ENCODE data around the gene PAQR4. TPM values are rescaled to one million over a fixed set of nuclear protein-coding genes. Genes with fewer than 3 reads are reported as not detected.

Gene PAQR4
- polyA plus RNA-seq, 1 of the 3 experiments (the other 2 are of a cell fraction), result 8.8 TPM

- TF ChIP-seq RCOR1 (IDR thresholded peaks at IDR 0.05; ENCODE audit: low read length) (no peak), FOXM1 (IDR thresholded peaks at IDR 0.05; ENCODE audit: low read depth) (no peak), SMC3 (IDR thresholded peaks at IDR 0.05; ENCODE audit: low read depth, low read length) (no peak), FOXJ3 (CRISPR knock-in tag; IDR thresholded peaks at IDR 0.05) (no peak)
- CTCF ChIA-PET, result interaction anchor here (8.5 kb wide), 1 partner anchor 15 kb away, joined by 111 read pairs; no protein-coding TSS in a partner anchor
- Histone ChIP-seq H3F3A (replicated peaks; ENCODE audit: insufficient read depth) (peaks cover 5% of the 10 kb centered on the region), H3K9me3 (no peaks in the 10 kb centered on the region), H3K79me2 (ENCODE audit: insufficient read depth) (peaks cover 5% of the 10 kb centered on the region; the same call in 1 of the 2 replicates), H3K4me1 (ENCODE audit: control insufficient read depth in 1 of 2, insufficient read depth in 2 of 2, low read depth in 1 of 2, low read length in 1 of 2) (peaks cover 0 to 12% of the 10 kb centered on the region in 2 experiments; a peak in 1 of 4 replicates), H3K4me2 (no peak overlapping the region), H3K9me2 (no peaks in the 10 kb centered on the region), H3K4me3 (ENCODE audit: low read depth in 2 of 2, low read length in 1 of 2) (no peak overlapping the region), H3K27ac (ENCODE audit: low read depth in 2 of 2, low read length in 1 of 2) (no peak overlapping the region), H3K27me3 (ENCODE audit: insufficient read depth) (no peaks in the 10 kb centered on the region), H3K9ac (no peak overlapping the region), H3K36me3 (replicated peaks in 1 of 2; ENCODE audit: control insufficient read depth in 1 of 2, insufficient read depth in 2 of 2, low read length in 1 of 2) (peaks cover 0 to under 1% of the 10 kb centered on the region in 2 experiments), H4K20me1 (ENCODE audit: insufficient read depth) (peaks cover under 1% of the 10 kb centered on the region; the same call in 1 of the 2 replicates), H2AFZ (ENCODE audit: low read depth) (no peak overlapping the region)
- no peak for DNase-seq
- POLR2A ChIA-PET, result no interaction called here
- WGBS (ENCODE audit: low lambda C conversion rate), result 86% methylated on average over 11 of the region's 13 CpGs
Measured at GRCh38 chr16:3015865-3016521, 46.8 kb downstream of the PAQR4 start.

- Histone ChIP-seq H3K27me3 (ENCODE audit: insufficient read depth) (no peaks in the 10 kb centered on the region), H3F3A (replicated peaks; ENCODE audit: insufficient read depth) (peaks cover 16% of the 10 kb centered on the region), H3K79me2 (ENCODE audit: insufficient read depth) (peaks cover 11% of the 10 kb centered on the region; the same call in 1 of the 2 replicates), H3K27ac (ENCODE audit: low read depth in 2 of 2, low read length in 1 of 2) (no peak overlapping the region), H3K4me1 (ENCODE audit: control insufficient read depth in 1 of 2, insufficient read depth in 2 of 2, low read depth in 1 of 2, low read length in 1 of 2) (peaks cover 0 to 23% of the 10 kb centered on the region in 2 experiments; a peak in 1 of 4 replicates), H4K20me1 (ENCODE audit: insufficient read depth) (peaks cover 8% of the 10 kb centered on the region), H3K36me3 (replicated peaks in 1 of 2; ENCODE audit: control insufficient read depth in 1 of 2, insufficient read depth in 2 of 2, low read length in 1 of 2) (peaks cover 4 to 10% of the 10 kb centered on the region in 2 experiments), H3K4me3 (ENCODE audit: low read depth in 2 of 2, low read length in 1 of 2) (no peak overlapping the region), H3K9me2 (no peaks in the 10 kb centered on the region), H3K9me3 (no peaks in the 10 kb centered on the region), H2AFZ (ENCODE audit: low read depth) (no peak overlapping the region), H3K4me2 (no peak overlapping the region), H3K9ac (no peak overlapping the region)
- CTCF ChIA-PET, result interaction anchor here (6.8 to 8.5 kb wide), 2 partner anchors 11 to 14 kb away, joined by 72 to 111 read pairs; no protein-coding TSS in a partner anchor
- 93% methylated on average over 19 of the region's 20 CpGs for WGBS (ENCODE audit: low lambda C conversion rate)
- TF ChIP-seq CTCF (IDR thresholded peaks at IDR 0.05) (no peak), MEF2A (IDR thresholded peaks at IDR 0.05; ENCODE audit: borderline replicate concordance, low read depth) (no peak), SMC3 (IDR thresholded peaks at IDR 0.05; ENCODE audit: low read depth, low read length) (no peak), FOXM1 (IDR thresholded peaks at IDR 0.05; ENCODE audit: low read depth) (no peak), JUND (IDR thresholded peaks at IDR 0.05) (no peak)
- POLR2A ChIA-PET, result no interaction called here
- no peak for DNase-seq
Measured at GRCh38 chr16:3017344-3017743, 48.2 kb downstream of the PAQR4 start.

Measured in SK-N-SH (cell line).